SU-DHL-6 (cell line): ENCODE measurements around the gene NAPEPLD.

Experiments
- EZH2phosphoT487 ChIP-seq: fragments of 200-600 bp; sonication (generic), shearing (Covaris generic); conservative IDR thresholded peaks from 2 replicates; pipeline ENCODE4 v1.6.1; 2018; ENCODE audit warnings: mild to moderate bottlenecking, antibody characterized with exemption, low read length, moderate library complexity, mixed read lengths
- TF ChIP-seq, protein P1 (sequence below): fragments of 200-600 bp; sonication (generic); IDR thresholded peaks from one replicate; pipeline ENCODE4 v1.5.1; 2017; ENCODE audit warnings: antibody characterized with exemption, mild to moderate bottlenecking, low read length, moderate library complexity; ENCODE audit not compliant: insufficient read depth, poor library complexity, severe bottlenecking

DNA sequence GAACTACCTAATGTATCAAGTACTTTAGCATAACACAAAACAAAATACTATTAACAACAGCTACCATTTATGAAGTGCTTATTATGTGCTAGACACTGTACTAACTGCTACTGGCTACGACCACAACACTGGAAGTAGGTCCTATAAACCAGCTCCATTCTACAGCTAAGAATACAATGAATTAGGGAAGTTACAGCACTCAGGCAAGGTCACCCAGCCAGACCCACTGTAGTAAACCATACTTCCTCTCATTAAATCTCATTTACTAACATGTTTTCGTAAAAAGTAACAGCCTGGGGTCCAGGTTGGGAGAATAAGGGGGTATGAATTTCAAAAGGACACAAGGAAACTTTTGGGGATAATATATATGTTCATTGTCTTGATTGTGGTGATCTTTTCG lies 25.4 kb downstream of the NAPEPLD start:
- TF ChIP-seq, protein P1, sequence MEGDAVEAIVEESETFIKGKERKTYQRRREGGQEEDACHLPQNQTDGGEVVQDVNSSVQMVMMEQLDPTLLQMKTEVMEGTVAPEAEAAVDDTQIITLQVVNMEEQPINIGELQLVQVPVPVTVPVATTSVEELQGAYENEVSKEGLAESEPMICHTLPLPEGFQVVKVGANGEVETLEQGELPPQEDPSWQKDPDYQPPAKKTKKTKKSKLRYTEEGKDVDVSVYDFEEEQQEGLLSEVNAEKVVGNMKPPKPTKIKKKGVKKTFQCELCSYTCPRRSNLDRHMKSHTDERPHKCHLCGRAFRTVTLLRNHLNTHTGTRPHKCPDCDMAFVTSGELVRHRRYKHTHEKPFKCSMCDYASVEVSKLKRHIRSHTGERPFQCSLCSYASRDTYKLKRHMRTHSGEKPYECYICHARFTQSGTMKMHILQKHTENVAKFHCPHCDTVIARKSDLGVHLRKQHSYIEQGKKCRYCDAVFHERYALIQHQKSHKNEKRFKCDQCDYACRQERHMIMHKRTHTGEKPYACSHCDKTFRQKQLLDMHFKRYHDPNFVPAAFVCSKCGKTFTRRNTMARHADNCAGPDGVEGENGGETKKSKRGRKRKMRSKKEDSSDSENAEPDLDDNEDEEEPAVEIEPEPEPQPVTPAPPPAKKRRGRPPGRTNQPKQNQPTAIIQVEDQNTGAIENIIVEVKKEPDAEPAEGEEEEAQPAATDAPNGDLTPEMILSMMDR = no peak
- TF ChIP-seq EZH2phosphoT487 = no peak
